Hepatocyte (in vitro differentiated cells): ENCODE data around the gene FKBP1B.

Experiments
- CTCF ChIP-seq: fragments of 200-600 bp; sonication (generic); IDR thresholded peaks from 2 replicates; pipeline ENCODE4 v1.5.1; 2016; ENCODE audit warnings: antibody characterized with exemption, mild to moderate bottlenecking; ENCODE audit not compliant: poor library complexity
- EZH2 ChIP-seq: fragments of 200-600 bp; sonication (generic); IDR thresholded peaks from 2 replicates; pipeline ENCODE4 v1.6.1; 2016; ENCODE audit warnings: antibody characterized with exemption, mild to moderate bottlenecking, borderline replicate concordance
- EZH2phosphoT487 ChIP-seq: fragments of 200-600 bp; sonication (generic); IDR thresholded peaks from one replicate; pipeline ENCODE4 v1.6.1; 2018; ENCODE audit warnings: antibody characterized with exemption, mild to moderate bottlenecking, low read depth, moderate library complexity; ENCODE audit not compliant: unreplicated experiment, severe bottlenecking

GRCh38 chr2:24038786-24039499 lies 10.6 kb upstream of the FKBP1B start:
- TF ChIP-seq CTCF (no peak), EZH2phosphoT487 (no peak), EZH2 (no peak)
